Neural progenitor cell (in vitro differentiated cells): ENCODE results near the gene FAIM2. TPM values are rescaled to one million over a fixed set of nuclear protein-coding genes. Genes with fewer than 3 reads are reported as not detected.
A peak's percentile ranks its signal among the peaks of the same experiment; 100 is the strongest.

Experiments used
- DNase-seq: peaks from one replicate; pipeline ENCODE4 v3.0.0-alpha.2; 2016; ENCODE audit warnings: low spot score
- H2AFZ ChIP-seq: fragments of 200-600 bp; sonication (generic); replicated peaks from 2 replicates; pipeline ENCODE4 v1.6.1; 2016; ENCODE audit warnings: antibody characterized with exemption
- H3F3A ChIP-seq: fragments of 200-600 bp; sonication (generic); 2 replicates; pipeline ENCODE4 v1.6.1; 2016; ENCODE audit warnings: antibody characterized with exemption, low read depth
- H3K27ac ChIP-seq: fragments of 200-600 bp; sonication (generic); 2 replicates; pipeline ENCODE4 v1.5.1; 2016; ENCODE audit warnings: mild to moderate bottlenecking
- H3K27me3 ChIP-seq: fragments of 200-600 bp; sonication (generic); 2 replicates; pipeline ENCODE4 v1.6.1; 2016; ENCODE audit warnings: mild to moderate bottlenecking, moderate library complexity
- H3K36me3 ChIP-seq: fragments of 200-600 bp; sonication (generic); 2 replicates; pipeline ENCODE4 v1.5.1; 2016
- H3K4me1 ChIP-seq: fragments of 200-600 bp; sonication (generic); 2 replicates; pipeline ENCODE4 v1.6.1; 2016; ENCODE audit warnings: mixed run types
- H3K4me2 ChIP-seq: fragments of 200-600 bp; sonication (generic); 2 replicates; pipeline ENCODE4 v1.6.1; 2016
- H3K4me3 ChIP-seq: fragments of 200-600 bp; sonication (generic); 2 replicates; pipeline ENCODE4 v1.5.1; 2016
- H3K79me2 ChIP-seq: fragments of 200-600 bp; sonication (generic); 2 replicates; pipeline ENCODE4 v1.6.1; 2016; ENCODE audit warnings: low read depth
- H3K9ac ChIP-seq: fragments of 200-600 bp; sonication (generic); 2 replicates; pipeline ENCODE4 v1.6.1; 2016
- H3K9me3 ChIP-seq: fragments of 200-600 bp; sonication (generic); 2 replicates; pipeline ENCODE4 v1.5.1; 2016; ENCODE audit warnings: low read depth
- H4K20me1 ChIP-seq: fragments of 200-600 bp; sonication (generic); 2 replicates; pipeline ENCODE4 v1.6.1; 2016; ENCODE audit warnings: low read depth
- H3K27ac Mint-ChIP-seq: 3 replicates; pipeline ENCODE4 v1.8.0; 2021; ENCODE audit warnings: mixed read lengths
- H3K27me3 Mint-ChIP-seq: 2 replicates; pipeline ENCODE4 v1.8.0; 2022; ENCODE audit warnings: low read depth, mild to moderate bottlenecking, inconsistent platforms, moderate library complexity, mixed read lengths; ENCODE audit not compliant: insufficient read depth
- H3K36me3 Mint-ChIP-seq: 3 replicates; pipeline ENCODE4 v1.8.0; 2021; ENCODE audit warnings: mixed read lengths
- H3K4me1 Mint-ChIP-seq: 3 replicates; pipeline ENCODE4 v1.8.0; 2021; ENCODE audit warnings: mixed read lengths
- H3K4me3 Mint-ChIP-seq: 3 replicates; pipeline ENCODE4 v1.8.0; 2021; ENCODE audit warnings: mild to moderate bottlenecking, moderate library complexity, mixed read lengths
- H3K9me3 Mint-ChIP-seq: 3 replicates; pipeline ENCODE4 v1.8.0; 2020; ENCODE audit warnings: mixed read lengths
- EZH2 ChIP-seq: fragments of 200-600 bp; sonication (generic); IDR thresholded peaks from 2 replicates; pipeline ENCODE4 v1.6.1; 2017; ENCODE audit warnings: antibody characterized with exemption, mild to moderate bottlenecking, moderate library complexity
- EZH2phosphoT487 ChIP-seq: fragments of 200-600 bp; sonication (generic); IDR thresholded peaks from 2 replicates; pipeline ENCODE4 v1.6.1; 2017; ENCODE audit warnings: antibody characterized with exemption
- total RNA-seq: library from RNA; depleted of rRNA; stranded (reverse); fragments of >200 nt; gene quantifications from 2 replicates; pipeline ENCODE4 v1.2.3, GENCODE V29; 2015; ENCODE audit warnings: low replicate concordance
- TF ChIP-seq, protein P1 (sequence below): fragments of 200-600 bp; sonication (generic); IDR thresholded peaks from 2 replicates; pipeline ENCODE4 v1.5.1; 2017; ENCODE audit warnings: antibody characterized with exemption, mild to moderate bottlenecking

The FAIM2 gene
- total RNA-seq, 1 donor from 2014 or later, result 0.39 TPM

DNA sequence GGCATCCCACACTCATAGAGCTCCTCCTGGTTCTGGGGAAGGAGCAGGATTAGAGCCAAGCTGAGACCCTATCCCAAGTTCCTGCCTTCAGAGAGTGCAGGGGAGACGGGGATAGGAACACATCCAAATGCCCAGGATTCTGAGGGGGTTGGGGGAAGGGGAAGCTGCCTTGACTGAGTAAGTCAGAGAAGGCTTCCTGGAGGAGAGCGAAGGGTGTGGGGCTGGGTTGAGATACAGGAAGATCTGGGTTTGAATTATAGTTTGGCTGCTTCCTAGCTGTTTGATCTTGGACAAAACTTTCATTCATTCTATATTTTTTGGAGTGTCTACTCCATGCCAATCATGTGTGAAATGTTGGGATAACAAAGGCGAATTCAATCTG lies 38.8 kb upstream of the FAIM2 start:
- no peak overlapping the region for H3K9ac ChIP-seq
- DNase-seq, result no peak
- H3K36me3 ChIP-seq, result no peaks in the 10 kb centered on the region
- no peaks in the 10 kb centered on the region for H3F3A ChIP-seq
- H4K20me1 ChIP-seq, result no peaks in the 10 kb centered on the region
- H3K4me3 ChIP-seq, result no peak overlapping the region
- no peak overlapping the region for H3K27ac ChIP-seq
- Mint-ChIP-seq H3K36me3 (no peaks in the 10 kb centered on the region), H3K9me3 (no peaks in the 10 kb centered on the region), H3K4me1 (peaks cover 32% of the 10 kb centered on the region), H3K4me3 (no peak overlapping the region), H3K27me3 (peaks cover 11% of the 10 kb centered on the region), H3K27ac (peak overlapping the region; percentile 33)
- no peaks in the 10 kb centered on the region for H3K79me2 ChIP-seq
- no peak overlapping the region for H2AFZ ChIP-seq
- H3K27me3 ChIP-seq, result peaks cover 27% of the 10 kb centered on the region
- no peak for TF ChIP-seq EZH2phosphoT487
- no peak for TF ChIP-seq EZH2
- TF ChIP-seq, protein P1, sequence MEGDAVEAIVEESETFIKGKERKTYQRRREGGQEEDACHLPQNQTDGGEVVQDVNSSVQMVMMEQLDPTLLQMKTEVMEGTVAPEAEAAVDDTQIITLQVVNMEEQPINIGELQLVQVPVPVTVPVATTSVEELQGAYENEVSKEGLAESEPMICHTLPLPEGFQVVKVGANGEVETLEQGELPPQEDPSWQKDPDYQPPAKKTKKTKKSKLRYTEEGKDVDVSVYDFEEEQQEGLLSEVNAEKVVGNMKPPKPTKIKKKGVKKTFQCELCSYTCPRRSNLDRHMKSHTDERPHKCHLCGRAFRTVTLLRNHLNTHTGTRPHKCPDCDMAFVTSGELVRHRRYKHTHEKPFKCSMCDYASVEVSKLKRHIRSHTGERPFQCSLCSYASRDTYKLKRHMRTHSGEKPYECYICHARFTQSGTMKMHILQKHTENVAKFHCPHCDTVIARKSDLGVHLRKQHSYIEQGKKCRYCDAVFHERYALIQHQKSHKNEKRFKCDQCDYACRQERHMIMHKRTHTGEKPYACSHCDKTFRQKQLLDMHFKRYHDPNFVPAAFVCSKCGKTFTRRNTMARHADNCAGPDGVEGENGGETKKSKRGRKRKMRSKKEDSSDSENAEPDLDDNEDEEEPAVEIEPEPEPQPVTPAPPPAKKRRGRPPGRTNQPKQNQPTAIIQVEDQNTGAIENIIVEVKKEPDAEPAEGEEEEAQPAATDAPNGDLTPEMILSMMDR, result no peak
- no peak overlapping the region for H3K4me2 ChIP-seq
- H3K4me1 ChIP-seq, result peaks cover 9% of the 10 kb centered on the region
- H3K9me3 ChIP-seq, result no peaks in the 10 kb centered on the region

DNA sequence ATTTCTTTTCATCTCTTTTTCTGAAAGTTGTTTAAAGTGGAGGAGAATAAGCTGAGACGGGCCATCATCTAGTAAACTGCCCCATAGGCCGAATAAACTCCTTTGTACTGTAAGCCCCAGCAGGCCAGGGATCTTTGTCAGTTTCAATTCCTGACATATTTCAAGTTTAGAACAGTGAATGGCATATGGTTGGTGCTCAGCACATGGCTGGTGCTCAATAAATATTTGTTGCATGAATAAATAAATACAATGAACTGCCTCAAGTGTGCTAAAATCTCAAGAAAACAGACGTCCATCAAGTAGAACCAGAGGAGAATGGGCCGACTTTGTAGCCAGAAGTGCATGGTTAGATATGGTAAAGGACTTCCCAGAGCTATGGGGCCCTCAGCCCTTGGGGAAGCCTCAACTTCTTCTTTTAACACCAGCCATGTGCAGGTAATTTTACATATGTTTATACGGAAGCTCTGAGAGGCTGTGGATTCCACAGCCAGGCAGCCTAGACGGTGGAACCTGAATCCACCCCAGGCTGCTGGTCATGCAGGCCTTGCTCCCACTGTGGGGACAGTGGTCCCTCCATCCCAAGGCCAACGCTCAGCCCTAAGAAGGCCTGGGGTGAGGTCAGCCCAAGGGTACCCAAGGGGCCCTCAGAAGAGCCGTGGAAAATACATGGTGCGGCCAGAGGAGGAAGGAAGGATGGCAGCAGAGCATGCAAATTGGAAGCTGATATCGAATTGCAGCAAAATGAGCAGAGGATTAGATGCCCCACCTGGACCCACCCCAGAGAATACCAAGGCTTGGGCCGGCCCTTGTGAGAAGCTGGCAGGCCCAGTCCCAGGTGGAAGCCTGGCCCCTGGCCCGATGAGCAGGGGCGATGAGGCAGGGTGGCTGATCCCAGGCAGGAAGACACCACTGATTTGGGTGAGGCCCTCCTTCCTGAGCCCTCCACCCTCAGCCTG lies 38.1 kb upstream of the FAIM2 start:
- Histone ChIP-seq H3K27me3 (peaks cover 27% of the 10 kb centered on the region), H3K36me3 (no peaks in the 10 kb centered on the region), H3K27ac (no peak overlapping the region), H2AFZ (no peak overlapping the region), H3K9ac (no peak overlapping the region), H3K4me1 (peaks cover 9% of the 10 kb centered on the region), H4K20me1 (no peaks in the 10 kb centered on the region), H3K4me2 (no peak overlapping the region), H3K79me2 (no peaks in the 10 kb centered on the region), H3F3A (no peaks in the 10 kb centered on the region), H3K9me3 (no peaks in the 10 kb centered on the region), H3K4me3 (no peak overlapping the region)
- no peak for DNase-seq
- H3K27ac Mint-ChIP-seq, result peak overlapping the region; percentile 19
- TF ChIP-seq, protein P1, result no peak
- TF ChIP-seq EZH2, result no peak
- TF ChIP-seq EZH2phosphoT487, result no peak
- no peaks in the 10 kb centered on the region for H3K9me3 Mint-ChIP-seq
- H3K27me3 Mint-ChIP-seq, result peaks cover 10% of the 10 kb centered on the region
- no peaks in the 10 kb centered on the region for H3K36me3 Mint-ChIP-seq
- no peak overlapping the region for H3K4me3 Mint-ChIP-seq
- H3K4me1 Mint-ChIP-seq, result peaks cover 32% of the 10 kb centered on the region

DNA sequence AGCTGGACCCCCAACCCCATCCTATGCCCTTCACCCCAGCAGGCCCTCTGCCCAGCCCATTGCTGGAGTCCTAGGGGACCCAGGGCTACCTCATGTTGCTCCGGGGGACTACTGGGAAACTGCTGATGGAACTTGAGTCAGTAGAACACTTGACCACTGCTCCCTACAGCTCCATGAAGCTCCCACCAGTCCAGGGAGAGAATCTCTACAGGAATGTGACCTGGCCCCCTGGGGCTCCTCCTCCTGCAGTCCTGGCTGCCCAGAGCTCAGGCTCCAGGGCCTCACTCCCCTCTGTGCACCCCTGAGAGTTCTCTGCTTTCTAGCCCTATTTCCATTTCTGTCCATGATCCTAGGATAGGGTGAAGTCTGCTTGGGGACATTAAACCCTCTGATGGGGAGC lies 36.0 kb upstream of the FAIM2 start:
- Mint-ChIP-seq H3K36me3 (no peaks in the 10 kb centered on the region), H3K27ac (no peak overlapping the region), H3K4me3 (no peak overlapping the region), H3K9me3 (peaks cover 2% of the 10 kb centered on the region), H3K27me3 (peaks cover 7% of the 10 kb centered on the region), H3K4me1 (peaks cover 24% of the 10 kb centered on the region)
- TF ChIP-seq EZH2 (no peak), EZH2phosphoT487 (no peak)
- TF ChIP-seq, protein P1, result no peak
- Histone ChIP-seq H3F3A (no peaks in the 10 kb centered on the region), H3K27me3 (peaks cover 12% of the 10 kb centered on the region), H3K4me2 (no peak overlapping the region), H3K9ac (no peak overlapping the region), H3K4me1 (no peaks in the 10 kb centered on the region), H2AFZ (no peak overlapping the region), H3K36me3 (no peaks in the 10 kb centered on the region), H3K79me2 (no peaks in the 10 kb centered on the region), H3K4me3 (no peak overlapping the region), H4K20me1 (no peaks in the 10 kb centered on the region), H3K27ac (no peak overlapping the region), H3K9me3 (no peaks in the 10 kb centered on the region)
- DNase-seq, result no peak
